AG09319 (cell line): ENCODE results near the gene ATAD3B.
"Not testable (repeated sequence)": the region's sequence is repeated elsewhere in the genome, so short reads cannot be mapped to it uniquely, and the experiment has no call there.

ENCODE experiments used
- DNase-seq: peaks from one replicate; pipeline ENCODE4 v3.0.0-alpha.2; 2010; ENCODE audit warnings: low read depth; ENCODE audit errors: extremely low read depth
- TF ChIP-seq, protein P1 (sequence below): IDR thresholded peaks from 2 replicates; pipeline ENCODE4 v1.5.1; 2011; ENCODE audit warnings: low read depth, mild to moderate bottlenecking, inconsistent platforms, low read length, moderate library complexity

The ATAD3B gene

DNA sequence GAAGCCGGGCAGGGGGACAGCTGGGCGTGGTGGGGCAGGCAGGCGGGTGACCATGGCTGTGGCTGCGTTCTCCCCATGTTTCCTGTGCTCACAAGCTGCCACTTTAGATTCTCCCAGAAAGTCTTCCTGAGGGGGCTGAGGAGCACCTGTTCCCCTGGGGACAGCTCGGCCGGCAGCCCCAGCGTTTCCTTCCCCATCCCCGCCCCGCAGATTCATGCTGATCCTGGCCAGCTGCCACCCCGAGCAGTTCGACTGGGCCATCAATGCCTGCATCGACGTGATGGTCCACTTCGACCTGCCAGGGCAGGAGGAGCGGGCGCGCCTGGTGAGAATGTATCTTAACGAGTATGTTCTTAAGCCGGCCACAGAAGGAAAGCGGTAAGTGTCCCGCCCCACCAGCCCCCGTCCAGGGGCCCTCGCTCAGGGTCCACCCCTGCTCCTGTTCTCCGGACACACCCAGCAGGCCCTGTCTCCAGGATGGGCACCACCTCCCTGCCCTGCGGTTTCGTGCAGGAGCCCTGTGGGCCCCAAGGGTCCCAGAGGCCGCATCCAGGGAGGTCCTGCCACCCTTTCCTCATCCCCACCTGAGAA is 10.9 kb upstream of the ATAD3B start:
- DNase-seq, result no peak
- TF ChIP-seq, protein P1, sequence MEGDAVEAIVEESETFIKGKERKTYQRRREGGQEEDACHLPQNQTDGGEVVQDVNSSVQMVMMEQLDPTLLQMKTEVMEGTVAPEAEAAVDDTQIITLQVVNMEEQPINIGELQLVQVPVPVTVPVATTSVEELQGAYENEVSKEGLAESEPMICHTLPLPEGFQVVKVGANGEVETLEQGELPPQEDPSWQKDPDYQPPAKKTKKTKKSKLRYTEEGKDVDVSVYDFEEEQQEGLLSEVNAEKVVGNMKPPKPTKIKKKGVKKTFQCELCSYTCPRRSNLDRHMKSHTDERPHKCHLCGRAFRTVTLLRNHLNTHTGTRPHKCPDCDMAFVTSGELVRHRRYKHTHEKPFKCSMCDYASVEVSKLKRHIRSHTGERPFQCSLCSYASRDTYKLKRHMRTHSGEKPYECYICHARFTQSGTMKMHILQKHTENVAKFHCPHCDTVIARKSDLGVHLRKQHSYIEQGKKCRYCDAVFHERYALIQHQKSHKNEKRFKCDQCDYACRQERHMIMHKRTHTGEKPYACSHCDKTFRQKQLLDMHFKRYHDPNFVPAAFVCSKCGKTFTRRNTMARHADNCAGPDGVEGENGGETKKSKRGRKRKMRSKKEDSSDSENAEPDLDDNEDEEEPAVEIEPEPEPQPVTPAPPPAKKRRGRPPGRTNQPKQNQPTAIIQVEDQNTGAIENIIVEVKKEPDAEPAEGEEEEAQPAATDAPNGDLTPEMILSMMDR, result no peak

DNA sequence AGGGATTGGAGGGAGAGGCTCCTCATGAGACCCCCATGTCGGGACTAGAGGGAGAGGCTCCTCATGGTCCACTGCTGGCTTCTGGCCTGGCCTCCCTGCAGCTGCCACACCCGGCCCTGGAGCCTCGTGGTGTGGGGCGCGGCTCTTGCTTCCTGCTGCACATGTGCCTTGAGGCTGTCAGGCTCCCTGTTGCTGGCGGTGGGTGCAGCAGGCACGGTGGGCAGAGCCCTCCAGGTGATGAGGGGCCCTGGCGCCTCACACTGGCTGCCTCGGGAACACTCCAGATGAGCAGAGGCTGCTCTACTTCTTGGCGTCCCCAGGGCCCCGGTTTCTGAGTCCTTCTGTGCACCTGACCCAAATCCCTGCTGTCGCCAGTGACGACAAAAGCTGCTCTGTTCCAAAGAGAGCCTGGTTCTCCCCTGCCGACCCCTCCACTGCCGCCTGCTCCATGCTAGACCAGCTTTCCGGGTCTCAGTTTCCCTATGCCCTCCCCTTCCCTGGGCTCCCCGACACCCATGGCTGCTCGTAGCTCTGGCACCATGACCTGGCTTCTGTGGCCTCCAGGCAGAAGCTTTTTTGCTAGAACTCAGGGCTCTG is 9.7 kb upstream of the ATAD3B start:
- no peak for DNase-seq
- TF ChIP-seq, protein P1, result no peak

DNA sequence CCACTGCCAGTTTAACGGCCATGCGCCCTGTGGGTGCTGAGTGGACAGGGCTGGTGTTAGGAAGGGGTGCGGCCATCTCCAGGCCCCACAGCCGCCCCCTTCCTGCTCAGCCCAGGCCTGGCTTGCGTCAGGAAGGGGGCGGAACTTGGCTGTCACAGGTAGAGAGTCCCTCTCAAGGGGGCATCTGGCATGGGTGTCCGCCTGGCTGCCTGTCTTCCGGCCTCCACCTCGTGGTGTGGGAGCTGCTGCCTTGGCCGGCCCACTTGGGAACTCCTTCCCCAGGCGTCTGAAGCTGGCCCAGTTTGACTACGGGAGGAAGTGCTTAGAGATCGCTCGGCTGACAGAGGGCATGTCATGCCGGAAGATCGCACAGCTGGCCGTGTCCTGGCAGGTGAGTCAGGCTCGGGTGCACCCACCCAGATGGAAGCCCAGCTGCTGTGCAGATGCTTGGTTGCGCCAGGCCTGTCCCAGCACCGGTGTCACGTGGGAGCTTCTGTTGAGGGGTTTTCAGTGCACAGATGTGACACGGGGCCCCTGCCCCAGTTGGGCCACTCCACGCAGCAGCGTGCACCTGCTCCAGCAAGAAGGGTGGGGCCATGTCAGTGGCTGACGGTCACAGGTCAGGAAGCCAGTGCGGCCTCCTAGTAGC is 9.1 kb upstream of the ATAD3B start:
- no peak for DNase-seq
- TF ChIP-seq, protein P1, result no peak

DNA sequence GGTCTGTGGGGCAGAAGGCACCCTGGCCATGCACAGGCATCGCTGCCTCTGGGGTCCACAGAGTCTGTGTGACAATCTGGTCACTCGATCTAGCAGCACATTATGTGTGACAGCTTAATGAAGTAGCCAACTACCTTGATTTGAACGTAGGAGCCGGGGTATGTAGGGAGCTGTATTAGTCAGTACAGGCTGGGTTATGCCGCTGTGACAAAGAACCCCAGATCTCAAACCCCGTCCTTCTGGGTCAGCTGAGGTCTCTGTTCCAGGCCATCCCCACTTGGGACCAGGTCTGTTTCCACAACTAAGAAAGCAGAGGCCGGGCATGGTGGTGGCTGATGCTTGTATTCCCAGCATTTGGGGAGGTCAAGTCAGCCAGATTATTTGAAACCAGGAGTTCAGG is 8.3 kb upstream of the ATAD3B start:
- no peak for DNase-seq
- TF ChIP-seq, protein P1, result no peak

DNA sequence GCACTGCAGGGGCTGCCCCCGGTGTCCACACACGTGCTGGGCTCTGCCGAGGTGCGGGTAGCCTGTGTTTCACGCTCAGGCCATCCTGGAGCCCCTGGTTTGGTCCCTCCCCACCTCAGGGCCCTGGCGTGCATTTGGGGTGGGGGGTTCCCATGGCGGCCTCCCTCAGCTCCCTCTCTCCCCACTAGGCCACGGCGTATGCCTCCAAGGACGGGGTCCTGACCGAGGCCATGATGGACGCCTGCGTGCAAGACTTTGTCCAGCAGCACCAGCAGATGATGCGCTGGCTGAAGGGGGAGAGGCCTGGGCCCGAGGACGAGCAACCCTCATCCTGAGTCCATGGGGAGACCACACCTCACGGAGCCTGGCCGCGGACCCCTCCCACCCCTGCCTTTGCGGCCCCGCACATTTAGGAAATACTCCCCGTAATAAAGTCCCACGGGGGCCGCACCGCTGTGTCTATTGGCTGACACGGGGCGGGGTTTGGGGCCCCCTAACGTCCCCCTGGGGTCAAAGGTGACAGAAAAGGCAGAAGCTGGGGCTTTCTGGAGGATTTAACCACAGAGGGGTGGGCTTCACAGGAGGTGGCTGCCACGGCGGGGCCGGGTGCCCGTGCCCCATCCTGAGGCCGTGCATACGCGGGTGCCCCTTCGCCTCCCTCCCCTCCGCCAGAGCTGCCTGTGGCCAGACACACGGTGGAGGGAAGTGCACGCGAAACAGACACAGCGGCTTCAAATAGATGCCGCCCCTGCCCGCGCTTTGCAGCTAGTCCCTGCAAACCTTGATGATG is 3.2 kb upstream of the ATAD3B start:
- DNase-seq, result not testable (repeated sequence)

DNA sequence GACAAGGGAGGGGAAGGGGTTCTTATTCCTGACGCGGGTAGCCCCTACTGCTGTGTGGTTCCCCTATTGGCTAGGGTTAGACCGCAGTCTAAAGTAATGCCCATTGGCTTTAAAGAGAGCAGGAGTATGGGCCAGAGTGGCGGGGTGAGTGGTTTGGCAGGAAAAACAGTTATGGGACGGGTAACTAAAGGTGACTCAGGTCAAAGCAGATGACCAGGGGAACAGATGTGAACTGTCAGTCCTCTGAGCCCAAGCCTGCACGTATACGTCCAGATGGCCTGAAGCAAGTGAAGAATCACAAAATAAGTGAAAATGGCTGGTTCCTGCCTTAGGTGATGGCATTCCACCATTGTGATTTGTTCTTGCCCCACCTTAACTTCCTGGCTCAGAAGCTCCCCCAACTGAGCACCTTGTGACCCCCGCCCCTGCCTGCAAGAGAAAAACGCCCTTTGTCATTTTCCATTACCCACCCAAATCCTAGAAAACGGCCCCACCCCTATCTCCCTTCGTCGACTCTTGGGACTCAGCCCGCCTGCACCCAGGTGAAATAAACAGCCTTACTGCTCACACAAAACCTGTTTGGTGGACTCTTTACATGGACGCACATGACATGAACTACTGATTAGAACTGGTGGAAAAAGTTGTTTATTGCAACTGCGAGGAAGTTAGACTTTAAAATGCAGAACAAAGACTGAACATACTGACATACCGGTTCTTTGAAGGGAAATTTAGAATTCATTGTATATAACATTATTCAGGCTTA is 758 bp upstream of the ATAD3B start:
- TF ChIP-seq, protein P1, result no peak
- DNase-seq, result no peak

DNA sequence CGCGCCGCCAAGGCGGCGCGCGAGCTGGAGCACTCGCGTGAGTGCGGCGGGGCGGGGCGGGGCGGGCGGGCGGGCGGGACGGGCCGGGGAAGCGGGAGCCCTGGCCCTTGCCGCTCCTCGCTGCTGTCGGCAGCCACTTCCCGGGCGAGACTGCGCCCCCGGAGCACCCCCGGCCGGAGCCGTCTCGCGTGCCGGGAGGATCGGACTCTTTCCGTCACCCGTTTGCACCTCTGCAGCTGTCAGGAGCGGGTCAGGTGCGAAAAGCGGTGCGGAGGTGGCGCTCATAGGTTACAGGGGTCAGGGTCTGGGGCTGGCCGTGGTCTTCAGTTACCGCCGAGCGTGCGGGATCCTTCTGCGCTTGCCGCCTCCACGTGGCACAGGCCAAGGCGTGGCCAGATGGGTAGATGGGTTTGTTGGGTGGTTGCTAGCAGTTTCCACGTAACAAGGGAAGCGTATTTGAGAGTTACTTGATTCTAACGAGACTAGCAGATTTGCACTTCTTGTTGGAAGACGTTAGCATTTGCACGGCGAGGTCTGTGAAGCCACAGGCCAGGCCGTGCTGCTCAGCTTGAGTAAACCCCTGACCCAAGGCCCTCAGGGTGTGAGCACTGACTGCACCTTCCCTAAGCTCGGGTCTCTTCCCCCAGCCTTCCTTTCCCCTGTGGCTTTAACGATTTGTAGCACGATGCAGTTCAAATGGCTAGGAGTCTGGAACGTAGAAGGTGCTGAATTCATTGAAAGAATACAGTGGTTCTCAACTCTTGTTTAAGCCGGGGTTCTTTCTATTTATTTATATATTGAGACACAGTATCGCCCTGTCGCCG is 700 bp downstream of the ATAD3B start:
- not testable (repeated sequence) for DNase-seq

DNA sequence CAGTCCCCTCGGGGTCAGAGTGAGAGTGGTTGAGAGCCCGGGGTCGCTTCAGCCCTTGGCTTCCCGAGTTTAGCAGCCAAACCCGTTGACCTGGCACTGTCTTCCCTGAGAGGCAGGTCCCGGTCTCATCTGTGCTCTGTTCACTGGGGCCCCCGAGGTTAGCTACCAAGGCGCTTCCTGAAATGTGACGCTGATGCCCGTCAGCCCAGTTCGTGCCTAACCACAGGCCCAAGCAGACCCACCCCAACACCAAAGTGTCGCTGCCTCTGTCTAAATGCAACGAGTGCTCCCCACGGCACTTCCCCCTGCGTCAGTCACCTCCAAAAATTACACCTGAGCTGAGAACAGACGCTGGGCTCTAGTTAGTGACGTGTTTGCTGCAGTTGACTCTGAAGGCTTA is 4.4 kb downstream of the ATAD3B start:
- DNase-seq, result not testable (repeated sequence)
